WTC11 (cell line): ENCODE measurements around the gene CREBRF.

Experiments used
- CTCF ChIP-seq: fragments of 200-600 bp; IDR thresholded peaks from 2 replicates; pipeline ENCODE4 v1.8.0; 2022; ENCODE audit warnings: antibody characterized with exemption
- IRF1 ChIP-seq: sonication (generic); formaldehyde crosslinking; IDR thresholded peaks from 2 replicates; pipeline ENCODE4 v1.8.0; 2023; ENCODE audit warnings: missing genetic modification reagents
- TCF7 ChIP-seq: sonication (generic); formaldehyde crosslinking; IDR thresholded peaks from 2 replicates; pipeline ENCODE4 v1.8.0; 2022; ENCODE audit warnings: mild to moderate bottlenecking, low read depth, missing genetic modification reagents, moderate library complexity
- ZNF281 ChIP-seq: sonication (generic); formaldehyde crosslinking; IDR thresholded peaks from 2 replicates; pipeline ENCODE4 v1.8.0; 2023; ENCODE audit warnings: mild to moderate bottlenecking, missing genetic modification reagents
- ZNF423 ChIP-seq: fragments of 250-450 bp; sonication (Bioruptor Pico); IDR thresholded peaks from 2 replicates; pipeline ENCODE4 v2.1.2; 2022; ENCODE audit warnings: mild to moderate bottlenecking, moderate library complexity
- TF ChIP-seq, protein P1 (sequence below): sonication (generic); formaldehyde crosslinking; IDR thresholded peaks from 2 replicates; pipeline ENCODE4 v1.8.1; 2022; ENCODE audit warnings: low read depth, mild to moderate bottlenecking, moderate library complexity, missing genetic modification reagents, borderline replicate concordance
- TF ChIP-seq, protein P2 (sequence below): sonication (generic); formaldehyde crosslinking; IDR thresholded peaks from 2 replicates; pipeline ENCODE4 v1.8.0; 2022; ENCODE audit warnings: mild to moderate bottlenecking, missing genetic modification reagents

- TF ChIP-seq ZNF281 (CRISPR knock-in tag) (no peak), CTCF (no peak), ZNF423 (CRISPR knock-in tag) (no peak), IRF1 (CRISPR knock-in tag) (no peak), TCF7 (no peak)
- TF ChIP-seq, protein P1, sequence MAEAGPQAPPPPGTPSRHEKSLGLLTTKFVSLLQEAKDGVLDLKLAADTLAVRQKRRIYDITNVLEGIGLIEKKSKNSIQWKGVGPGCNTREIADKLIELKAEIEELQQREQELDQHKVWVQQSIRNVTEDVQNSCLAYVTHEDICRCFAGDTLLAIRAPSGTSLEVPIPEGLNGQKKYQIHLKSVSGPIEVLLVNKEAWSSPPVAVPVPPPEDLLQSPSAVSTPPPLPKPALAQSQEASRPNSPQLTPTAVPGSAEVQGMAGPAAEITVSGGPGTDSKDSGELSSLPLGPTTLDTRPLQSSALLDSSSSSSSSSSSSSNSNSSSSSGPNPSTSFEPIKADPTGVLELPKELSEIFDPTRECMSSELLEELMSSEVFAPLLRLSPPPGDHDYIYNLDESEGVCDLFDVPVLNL (CRISPR knock-in tag): no peak
- TF ChIP-seq, protein P2, sequence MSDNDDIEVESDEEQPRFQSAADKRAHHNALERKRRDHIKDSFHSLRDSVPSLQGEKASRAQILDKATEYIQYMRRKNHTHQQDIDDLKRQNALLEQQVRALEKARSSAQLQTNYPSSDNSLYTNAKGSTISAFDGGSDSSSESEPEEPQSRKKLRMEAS (CRISPR knock-in tag): no peak
Measured at GRCh38 chr5:173158366-173158765, 102.2 kb downstream of the CREBRF start.
